ENCODE results near the gene NR5A1. TPM values are rescaled to one million over a fixed set of nuclear protein-coding genes. Genes with fewer than 3 reads are reported as not detected.

NR5A1 gene
- total RNA-seq, 4 donors from 2014 or later: not detected

DNA sequence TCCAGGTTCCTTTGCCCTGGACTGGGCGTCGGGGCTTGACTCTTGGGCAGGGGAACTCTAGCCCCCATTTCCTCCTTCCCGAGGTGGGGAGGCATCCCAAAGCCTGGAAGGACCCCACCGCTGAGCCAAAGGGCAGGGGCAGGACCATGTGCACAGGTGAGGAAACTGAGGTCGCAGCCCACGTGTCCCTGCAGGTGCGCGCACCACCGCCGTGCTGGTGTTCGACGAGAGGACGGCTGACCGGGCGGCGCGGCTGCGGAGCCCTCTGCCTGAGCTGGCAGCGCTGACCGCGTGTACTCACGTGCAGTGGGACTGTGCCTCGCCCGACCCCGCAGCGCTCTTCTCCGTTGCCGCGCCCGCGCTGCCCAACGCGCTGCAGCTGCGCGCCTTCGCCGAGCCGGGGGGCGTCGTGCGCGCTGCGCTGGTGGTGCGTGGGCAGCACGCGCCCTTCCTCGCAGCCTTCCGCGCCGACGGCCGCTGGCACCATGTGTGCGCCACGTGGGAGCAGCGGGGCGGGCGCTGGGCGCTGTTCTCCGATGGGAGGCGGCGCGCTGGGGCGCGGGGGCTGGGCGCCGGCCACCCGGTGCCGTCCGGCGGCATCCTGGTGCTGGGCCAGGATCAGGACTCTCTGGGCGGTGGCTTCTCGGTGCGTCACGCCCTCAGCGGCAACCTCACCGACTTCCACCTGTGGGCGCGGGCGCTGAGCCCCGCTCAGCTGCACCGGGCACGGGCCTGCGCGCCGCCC lies 54.2 kb downstream of the NR5A1 start:
- Histone ChIP-seq H3K27me3 (peaks cover 47% of the 10 kb centered on the region), H3K36me3 (no peaks in the 10 kb centered on the region), H3K27ac (no peak overlapping the region), H3K9me3 (no peaks in the 10 kb centered on the region), H3K4me3 (peak overlapping the region in 3 of 4 donors; percentile 15 to 40 (median 29)), H3K4me1 (peaks cover 0 to 14% (median 9%) of the 10 kb centered on the region in 4 donors)
- no peak for DNase-seq
- WGBS, 2 donors (ENCODE audit: low coverage in 1 of 2): 66% methylated on average over 59 of the region's 85 CpGs; no CpG with 5 or more reads in 1 of the 2 donors
- in situ Hi-C loops (cut with MboI; ENCODE audit: low pct_ligation_motif_present in 1 of 4, low pct_unique_long_range_greater_than_20kb in 1 of 4, low sequenced_read_pairs in 3 of 4): no loop called here
- TF ChIP-seq POLR2AphosphoS5 (IDR thresholded peaks at IDR 0.05) (no peak), EP300 (IDR thresholded peaks at IDR 0.05; ENCODE audit: low read depth) (no peak), POLR2A (IDR thresholded peaks at IDR 0.05) (no peak)
- TF ChIP-seq, protein P1, sequence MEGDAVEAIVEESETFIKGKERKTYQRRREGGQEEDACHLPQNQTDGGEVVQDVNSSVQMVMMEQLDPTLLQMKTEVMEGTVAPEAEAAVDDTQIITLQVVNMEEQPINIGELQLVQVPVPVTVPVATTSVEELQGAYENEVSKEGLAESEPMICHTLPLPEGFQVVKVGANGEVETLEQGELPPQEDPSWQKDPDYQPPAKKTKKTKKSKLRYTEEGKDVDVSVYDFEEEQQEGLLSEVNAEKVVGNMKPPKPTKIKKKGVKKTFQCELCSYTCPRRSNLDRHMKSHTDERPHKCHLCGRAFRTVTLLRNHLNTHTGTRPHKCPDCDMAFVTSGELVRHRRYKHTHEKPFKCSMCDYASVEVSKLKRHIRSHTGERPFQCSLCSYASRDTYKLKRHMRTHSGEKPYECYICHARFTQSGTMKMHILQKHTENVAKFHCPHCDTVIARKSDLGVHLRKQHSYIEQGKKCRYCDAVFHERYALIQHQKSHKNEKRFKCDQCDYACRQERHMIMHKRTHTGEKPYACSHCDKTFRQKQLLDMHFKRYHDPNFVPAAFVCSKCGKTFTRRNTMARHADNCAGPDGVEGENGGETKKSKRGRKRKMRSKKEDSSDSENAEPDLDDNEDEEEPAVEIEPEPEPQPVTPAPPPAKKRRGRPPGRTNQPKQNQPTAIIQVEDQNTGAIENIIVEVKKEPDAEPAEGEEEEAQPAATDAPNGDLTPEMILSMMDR (IDR thresholded peaks at IDR 0.05): no peak
- intact Hi-C loops (cut with DNase I; ENCODE audit: low total_unique reads): no loop called here

DNA sequence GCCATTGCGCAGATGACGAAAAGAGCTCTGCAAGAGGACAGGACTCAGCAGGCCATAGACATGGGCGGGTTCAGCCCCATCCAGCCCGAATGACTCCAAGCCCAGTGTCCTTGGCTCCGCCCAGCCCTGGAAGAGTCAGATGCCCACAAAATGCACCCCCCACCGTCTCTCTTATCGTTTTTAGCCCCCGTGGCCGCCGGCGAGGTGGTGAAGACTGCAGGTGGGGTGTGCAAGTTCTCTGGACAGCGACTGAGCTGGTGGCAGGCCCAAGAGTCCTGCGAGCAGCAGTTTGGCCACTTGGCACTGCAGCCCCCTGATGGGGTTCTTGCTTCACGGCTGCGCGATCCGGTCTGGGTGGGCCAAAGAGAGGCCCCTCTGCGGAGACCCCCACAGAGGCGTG lies 54.9 kb downstream of the NR5A1 start:
- WGBS, 2 donors (ENCODE audit: low coverage in 1 of 2): 86% methylated on average over 19 of the region's 19 CpGs; no CpG with 5 or more reads in 1 of the 2 donors
- TF ChIP-seq POLR2A (IDR thresholded peaks at IDR 0.05) (no peak), EP300 (IDR thresholded peaks at IDR 0.05; ENCODE audit: low read depth) (no peak), POLR2AphosphoS5 (IDR thresholded peaks at IDR 0.05) (no peak)
- TF ChIP-seq, protein P1 (IDR thresholded peaks at IDR 0.05): no peak

DNA sequence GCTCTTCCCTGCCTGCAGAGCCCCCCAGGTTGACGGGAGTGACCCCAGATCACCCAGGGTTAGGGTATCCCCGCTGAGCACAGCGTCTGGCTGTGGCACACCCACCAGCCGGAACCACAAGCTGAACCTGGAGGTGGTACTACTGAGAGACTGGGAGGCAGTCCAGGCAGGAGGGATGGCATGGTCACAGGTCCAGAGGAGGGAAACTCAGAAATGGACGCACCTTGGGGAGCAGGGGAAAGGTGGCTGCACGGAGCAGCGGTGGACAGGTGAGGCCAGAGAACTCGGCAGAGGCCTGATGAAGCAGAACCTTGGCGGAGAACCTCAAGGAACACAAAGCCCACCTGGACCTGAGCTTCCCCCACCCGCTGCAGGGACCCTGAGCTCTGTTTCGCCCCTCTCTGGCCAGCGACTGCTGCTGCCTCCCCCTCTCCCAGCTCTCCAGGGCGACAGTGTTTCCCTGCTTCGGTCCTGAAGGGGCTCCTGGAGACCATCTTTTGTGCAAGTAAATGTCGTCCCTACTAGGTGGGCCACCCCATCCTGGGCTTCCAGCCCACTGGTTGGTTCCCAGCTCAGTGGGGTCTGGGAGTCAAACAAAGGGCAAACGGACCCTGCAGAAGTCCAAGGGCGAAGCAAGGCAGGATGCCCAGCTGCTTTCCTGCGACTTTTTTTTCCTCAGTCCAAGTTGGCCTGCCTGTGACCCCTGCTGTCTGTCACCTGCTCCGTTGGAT lies 56.1 kb downstream of the NR5A1 start:
- 46% methylated on average over 17 of the region's 19 CpGs; no CpG with 5 or more reads in 1 of the 2 donors for WGBS, 2 donors (ENCODE audit: low coverage in 1 of 2)
- H3K4me1 ChIP-seq: peaks cover 0 to 14% (median 9%) of the 10 kb centered on the region in 4 donors
- in situ Hi-C loops (cut with MboI; ENCODE audit: low pct_ligation_motif_present in 1 of 4, low pct_unique_long_range_greater_than_20kb in 1 of 4, low sequenced_read_pairs in 3 of 4): no loop called here
- no peak for DNase-seq
- no peaks in the 10 kb centered on the region for H3K36me3 ChIP-seq
- H3K4me3 ChIP-seq: no peak overlapping the region
- no peaks in the 10 kb centered on the region for H3K9me3 ChIP-seq
- peaks cover 47% of the 10 kb centered on the region for H3K27me3 ChIP-seq
- H3K27ac ChIP-seq: no peak overlapping the region
- no peak for TF ChIP-seq POLR2A (IDR thresholded peaks at IDR 0.05)
- TF ChIP-seq POLR2AphosphoS5 (IDR thresholded peaks at IDR 0.05): no peak
- no peak for TF ChIP-seq EP300 (IDR thresholded peaks at IDR 0.05; ENCODE audit: low read depth)
- TF ChIP-seq, protein P1 (IDR thresholded peaks at IDR 0.05): no peak
- intact Hi-C loops (cut with DNase I; ENCODE audit: low total_unique reads): no loop called here

More for the DNA sequence above, 54.9 kb downstream of the NR5A1 start:
- intact Hi-C loops (cut with DNase I; ENCODE audit: low total_unique reads) (no loop called here), in situ Hi-C loops (cut with MboI; ENCODE audit: low pct_ligation_motif_present in 1 of 4, low pct_unique_long_range_greater_than_20kb in 1 of 4, low sequenced_read_pairs in 3 of 4) (no loop called here)
- no peaks in the 10 kb centered on the region for H3K36me3 ChIP-seq
- H3K4me3 ChIP-seq: no peak overlapping the region
- no peaks in the 10 kb centered on the region for H3K9me3 ChIP-seq
- no peak for DNase-seq
- H3K27ac ChIP-seq: no peak overlapping the region
- H3K4me1 ChIP-seq: peaks cover 0 to 14% (median 9%) of the 10 kb centered on the region in 4 donors
- peaks cover 47% of the 10 kb centered on the region for H3K27me3 ChIP-seq

DNA sequence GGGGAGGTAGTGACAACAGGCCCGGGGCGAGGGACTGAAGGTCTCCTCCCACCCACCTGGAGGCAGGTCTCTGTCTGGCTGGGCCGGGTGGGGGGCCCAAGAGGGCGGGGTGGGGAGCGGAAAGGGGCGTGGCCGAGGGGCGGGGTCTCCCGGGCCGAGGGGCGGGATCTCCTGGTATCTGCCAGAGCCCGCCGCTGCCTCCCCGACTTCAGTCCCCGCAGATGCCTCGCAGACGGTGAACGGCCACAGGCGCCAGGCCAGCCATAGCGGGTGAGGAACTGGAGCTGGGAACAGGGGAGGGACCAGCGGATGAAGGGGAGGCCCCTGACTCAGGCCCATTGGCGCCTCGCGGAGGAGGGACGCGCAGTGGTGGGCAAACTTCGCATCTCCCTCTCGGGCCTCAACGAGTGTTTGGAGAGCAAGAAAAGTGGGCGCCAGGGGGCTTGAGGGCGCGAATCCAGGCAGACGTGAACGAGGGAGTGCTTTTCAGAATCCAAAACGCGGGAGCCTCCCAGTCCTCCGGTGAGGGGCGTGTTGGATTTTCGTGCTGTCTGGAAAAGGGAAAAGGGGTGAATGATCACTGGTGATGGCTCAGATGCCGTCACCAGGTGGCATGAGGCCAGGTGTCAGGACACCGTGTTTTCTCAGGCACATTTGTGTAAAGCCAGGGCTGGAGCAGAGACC lies 56.8 kb downstream of the NR5A1 start, which contains the start of gene ADGRD2:
TSS of gene ADGRD2 (plus strand) at position 211 of the 684 bp plus-strand sequence. CDS start 1,216 bp downstream, outside the sequence.
- in situ Hi-C loops (cut with MboI; ENCODE audit: low pct_ligation_motif_present in 1 of 4, low pct_unique_long_range_greater_than_20kb in 1 of 4, low sequenced_read_pairs in 3 of 4) (no loop called here), intact Hi-C loops (cut with DNase I; ENCODE audit: low total_unique reads) (no loop called here)
- Histone ChIP-seq H3K27me3 (peaks cover 47% of the 10 kb centered on the region), H3K36me3 (no peaks in the 10 kb centered on the region), H3K4me3 (no peak within 1 kb of the TSS), H3K27ac (no peak within 1 kb of the TSS), H3K9me3 (no peaks in the 10 kb centered on the region), H3K4me1 (peaks cover 0 to 14% (median 9%) of the 10 kb centered on the region in 4 donors)
- DNase-seq: no peak
- WGBS, 2 donors (ENCODE audit: low coverage in 1 of 2): 27% methylated on average over 31 of the region's 41 CpGs; no CpG with 5 or more reads in 1 of the 2 donors
- no peak for TF ChIP-seq EP300 (IDR thresholded peaks at IDR 0.05; ENCODE audit: low read depth)

Data from transverse colon (tissue), 4 donors.